AG10803 (cell line): ENCODE data around the gene ENDOG.
"Not testable (repeated sequence)": the region's sequence is repeated elsewhere in the genome, so short reads cannot be mapped to it uniquely, and the experiment has no call there.

Experiments
- DNase-seq: peaks from one replicate; pipeline ENCODE4 v3.0.0; 2010; ENCODE audit warnings: low read depth
- H3K4me3 ChIP-seq: 2 replicates; pipeline ENCODE4 v1.5.1; 2011; ENCODE audit warnings: mild to moderate bottlenecking, low read length, control low read depth
- CTCF ChIP-seq: conservative IDR thresholded peaks from 2 replicates; pipeline ENCODE4 v1.5.1; 2011; ENCODE audit warnings: mild to moderate bottlenecking, low read length, control low read depth, inconsistent platforms

Gene ENDOG

DNA sequence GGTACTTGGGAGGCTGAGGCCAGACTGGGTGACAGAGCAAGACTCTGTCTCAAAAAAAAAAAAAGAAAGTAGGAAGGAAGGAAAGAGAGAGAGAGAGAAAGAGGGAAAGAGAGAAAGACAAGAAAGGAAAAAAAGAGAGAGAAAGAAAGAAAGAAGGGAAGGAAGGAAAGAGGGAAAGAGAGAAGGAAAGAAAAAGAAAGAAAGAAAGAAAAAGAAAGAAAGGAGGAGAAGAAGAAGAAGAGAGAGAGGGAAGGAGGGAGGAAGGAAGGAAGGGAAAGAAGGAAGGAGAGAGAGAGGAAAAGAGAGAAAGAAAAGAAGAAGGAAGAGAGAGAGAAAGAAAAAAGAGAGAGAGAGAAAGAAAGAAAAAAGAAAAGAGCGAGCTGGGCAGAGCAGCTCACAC lies 43.5 kb upstream of the ENDOG start:
- no peak for DNase-seq
- no peak overlapping the region for H3K4me3 ChIP-seq
- no peak for TF ChIP-seq CTCF

DNA sequence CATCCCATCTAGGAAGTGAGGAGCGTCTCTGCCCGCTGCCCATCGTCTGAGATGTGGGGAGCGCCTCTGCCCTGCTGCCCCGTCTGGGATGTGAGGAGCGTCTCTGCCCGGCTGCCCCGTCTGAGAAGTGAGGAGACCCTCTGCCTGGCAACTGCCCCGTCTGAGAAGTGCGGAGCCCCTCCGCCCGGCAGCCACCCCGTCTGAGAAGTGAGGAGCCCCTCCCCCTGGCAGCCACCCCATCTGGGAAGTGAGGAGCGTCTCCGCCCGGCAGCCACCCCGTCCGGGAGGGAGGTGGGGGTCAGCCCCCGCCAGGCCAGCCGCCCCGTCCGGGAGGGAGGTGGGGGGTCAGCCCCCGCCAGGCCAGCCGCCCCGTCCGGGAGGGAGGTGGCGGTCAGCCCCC lies 38.2 kb upstream of the ENDOG start:
- not testable (repeated sequence) for H3K4me3 ChIP-seq, DNase-seq

- TF ChIP-seq CTCF, result no peak
- DNase-seq, result no peak
- H3K4me3 ChIP-seq, result no peak overlapping the region
Observed at GRCh38 chr9:128781187-128782070, 36.9 kb upstream of the ENDOG start.

DNA sequence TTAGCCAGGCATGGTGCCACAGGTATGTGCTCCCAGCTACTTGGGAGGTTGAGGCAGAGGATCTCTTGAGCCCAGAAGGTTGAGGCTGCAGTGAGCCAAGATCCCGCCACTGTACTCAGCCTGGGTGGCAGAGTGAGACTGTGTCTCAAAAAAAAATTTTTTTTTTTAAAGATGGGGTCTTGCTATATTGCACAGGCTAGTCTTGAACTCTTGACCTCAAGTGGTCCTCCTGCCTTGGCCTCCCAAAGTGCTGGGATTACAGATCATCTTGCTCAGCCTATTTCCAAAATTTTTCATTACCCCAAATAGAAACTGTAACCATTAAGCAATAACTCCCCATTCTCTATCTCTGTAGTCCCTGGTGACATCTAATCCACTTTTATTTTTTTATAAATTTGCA lies 35.6 kb upstream of the ENDOG start:
- no peak for DNase-seq
- no peak for TF ChIP-seq CTCF
- H3K4me3 ChIP-seq, result no peak overlapping the region

DNA sequence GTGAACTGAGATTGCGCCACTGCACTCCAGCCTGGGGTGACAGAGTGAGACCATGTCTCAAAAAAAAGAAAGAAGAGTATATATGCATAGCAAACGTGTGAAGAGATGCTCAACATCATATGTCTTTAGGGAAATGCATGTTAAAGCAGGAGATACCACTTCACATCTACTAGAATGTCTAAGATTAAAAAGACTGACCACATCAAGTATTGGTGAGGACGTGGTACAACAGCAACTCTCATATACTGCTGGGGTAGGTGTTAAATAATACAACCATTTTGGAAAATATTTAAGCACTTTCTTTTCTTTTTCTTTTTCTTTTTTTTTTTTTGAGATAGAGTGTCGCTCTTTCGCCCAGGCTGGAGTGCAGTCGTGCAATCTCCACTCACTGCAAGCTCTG lies 32.9 kb upstream of the ENDOG start:
- H3K4me3 ChIP-seq, result no peak overlapping the region
- TF ChIP-seq CTCF, result no peak
- no peak for DNase-seq

- TF ChIP-seq CTCF, result no peak
- H3K4me3 ChIP-seq, result peak within 1 kb of the TSS; percentile 99
- DNase-seq, result peak; percentile 84
Observed at GRCh38 chr9:128786681-128787601, 31.4 kb upstream of the ENDOG start, which contains the start of gene TBC1D13. TBC1D13 (plus strand) TSS chr9:128787253; CDS start chr9:128787354, 101 bp downstream.

GRCh38 chr9:128787659-128788058 lies 30.6 kb upstream of the ENDOG start:
- DNase-seq, result no peak
- peak overlapping the region; percentile 99 for H3K4me3 ChIP-seq
- TF ChIP-seq CTCF, result no peak
